Measurements from ENCODE around the gene AIP.

The AIP gene

GRCh38 chr11:67482827-67483798 is at the start of gene AIP:
TSS of gene AIP (plus strand) at chr11:67483026. CDS start at chr11:67483159, 133 bp downstream.
- peak; percentile 98 for DNase-seq (ENCODE audit: low spot score)

- no peak for DNase-seq (ENCODE audit: low spot score)
Measured at GRCh38 chr11:67433536-67434394, 49.1 kb upstream of the AIP start.

DNA sequence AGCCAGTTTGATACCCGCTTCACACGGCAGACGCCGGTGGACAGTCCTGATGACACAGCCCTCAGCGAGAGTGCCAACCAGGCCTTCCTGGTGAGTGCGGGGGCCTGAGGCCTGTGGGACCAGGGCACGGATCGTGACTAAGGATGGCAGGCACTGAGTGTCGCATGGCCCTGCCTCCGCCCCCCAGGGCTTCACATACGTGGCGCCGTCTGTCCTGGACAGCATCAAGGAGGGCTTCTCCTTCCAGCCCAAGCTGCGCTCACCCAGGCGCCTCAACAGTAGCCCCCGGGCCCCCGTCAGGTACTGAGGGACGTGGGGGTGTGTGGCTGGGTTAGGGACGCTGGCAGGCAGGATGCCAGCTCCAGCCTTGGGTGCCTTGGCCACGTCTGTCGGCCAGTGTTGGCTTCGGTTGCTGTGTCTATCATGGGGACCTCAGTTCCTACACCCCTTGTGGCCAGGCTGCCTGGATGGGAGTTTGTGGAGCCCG is 48.4 kb upstream of the AIP start:
- DNase-seq (ENCODE audit: low spot score) = no peak

- DNase-seq (ENCODE audit: low spot score) = no peak
Measured at GRCh38 chr11:67435031-67435726, 47.6 kb upstream of the AIP start.

DNA sequence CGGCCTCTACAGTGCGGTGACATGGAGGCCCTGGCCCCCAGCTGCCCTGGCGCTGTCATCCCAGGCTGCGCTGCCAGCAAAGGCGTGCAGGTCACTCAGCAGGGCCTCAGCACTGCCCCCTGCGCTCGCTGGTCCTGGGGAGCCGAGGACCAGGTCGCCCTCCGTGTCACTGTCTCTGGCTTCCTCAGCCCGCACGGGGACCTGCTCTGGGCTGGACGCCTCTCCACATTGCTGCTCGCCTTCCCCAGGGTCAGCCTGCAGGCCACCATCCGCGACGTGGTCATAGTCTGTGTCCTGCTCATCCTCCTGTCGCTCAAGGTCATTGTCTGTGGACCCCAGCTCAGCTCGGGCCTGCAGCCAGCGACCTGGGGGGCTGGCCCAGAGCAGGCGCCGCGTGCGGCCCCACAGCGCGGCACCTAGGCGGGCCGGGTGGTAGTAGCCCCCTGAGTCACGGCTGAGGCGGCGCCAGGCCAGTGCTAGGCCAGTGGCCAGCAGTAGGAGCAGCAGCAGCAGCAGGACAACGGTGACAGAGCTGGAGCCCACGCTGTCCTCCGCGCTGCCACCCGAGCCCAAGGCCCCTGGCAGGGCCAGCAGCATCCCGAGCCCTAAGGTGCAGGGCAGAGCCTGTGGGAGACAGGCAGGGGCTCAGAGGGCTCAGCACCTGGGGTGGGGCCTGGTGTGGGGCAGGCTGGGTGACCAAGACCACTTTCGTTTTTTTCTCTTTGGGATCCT is 46.9 kb upstream of the AIP start:
- no peak for DNase-seq (ENCODE audit: low spot score)

GRCh38 chr11:67436459-67437081 is 46.3 kb upstream of the AIP start:
- DNase-seq (ENCODE audit: low spot score) = no peak

DNA sequence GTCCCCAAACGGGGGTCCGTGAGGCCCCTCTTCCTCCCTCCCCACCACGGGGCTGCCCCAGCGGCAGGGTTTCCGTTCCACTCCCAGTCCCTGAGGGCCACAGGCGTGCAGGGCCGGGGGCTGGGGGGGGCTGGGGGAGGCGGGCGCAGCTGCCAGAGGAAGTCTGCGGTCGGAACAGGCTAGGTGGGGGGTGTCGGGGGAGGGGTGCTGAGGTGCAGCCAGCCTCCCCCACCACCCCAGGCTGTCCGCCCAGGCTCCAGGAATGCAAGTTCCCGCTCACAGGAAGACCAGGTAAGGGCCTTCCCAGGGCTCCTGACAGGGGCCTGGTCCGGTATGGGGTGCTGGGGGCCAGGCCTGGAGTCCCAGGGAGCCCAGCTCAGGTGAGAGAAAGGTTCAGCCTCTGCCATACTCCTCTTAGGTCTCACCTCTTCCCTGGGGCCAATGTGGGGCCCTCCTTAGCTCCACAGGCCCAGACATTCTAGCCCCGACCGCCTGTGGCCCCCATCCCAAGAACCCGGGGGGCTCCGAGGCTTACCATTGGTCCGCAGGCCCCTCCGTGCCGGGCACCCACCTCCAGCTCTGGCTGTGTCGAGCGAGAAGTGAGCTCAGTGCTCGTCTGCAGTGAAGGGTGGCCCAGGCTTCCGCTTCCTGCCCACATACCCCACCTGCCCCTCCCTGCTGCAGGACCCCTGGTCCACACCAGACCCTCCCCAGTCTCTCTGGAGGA is 45.6 kb upstream of the AIP start, which contains the start of gene PTPRCAP:
TSS of gene PTPRCAP (minus strand) at position 601 of the 727 bp plus-strand sequence. CDS start at position 538, 63 bp downstream.
- DNase-seq (ENCODE audit: low spot score) = no peak

GRCh38 chr11:67437809-67438157 is 45.0 kb upstream of the AIP start:
- no peak for DNase-seq (ENCODE audit: low spot score)

- DNase-seq (ENCODE audit: low spot score) = no peak
Measured at GRCh38 chr11:67438158-67438902, 44.5 kb upstream of the AIP start.

DNA sequence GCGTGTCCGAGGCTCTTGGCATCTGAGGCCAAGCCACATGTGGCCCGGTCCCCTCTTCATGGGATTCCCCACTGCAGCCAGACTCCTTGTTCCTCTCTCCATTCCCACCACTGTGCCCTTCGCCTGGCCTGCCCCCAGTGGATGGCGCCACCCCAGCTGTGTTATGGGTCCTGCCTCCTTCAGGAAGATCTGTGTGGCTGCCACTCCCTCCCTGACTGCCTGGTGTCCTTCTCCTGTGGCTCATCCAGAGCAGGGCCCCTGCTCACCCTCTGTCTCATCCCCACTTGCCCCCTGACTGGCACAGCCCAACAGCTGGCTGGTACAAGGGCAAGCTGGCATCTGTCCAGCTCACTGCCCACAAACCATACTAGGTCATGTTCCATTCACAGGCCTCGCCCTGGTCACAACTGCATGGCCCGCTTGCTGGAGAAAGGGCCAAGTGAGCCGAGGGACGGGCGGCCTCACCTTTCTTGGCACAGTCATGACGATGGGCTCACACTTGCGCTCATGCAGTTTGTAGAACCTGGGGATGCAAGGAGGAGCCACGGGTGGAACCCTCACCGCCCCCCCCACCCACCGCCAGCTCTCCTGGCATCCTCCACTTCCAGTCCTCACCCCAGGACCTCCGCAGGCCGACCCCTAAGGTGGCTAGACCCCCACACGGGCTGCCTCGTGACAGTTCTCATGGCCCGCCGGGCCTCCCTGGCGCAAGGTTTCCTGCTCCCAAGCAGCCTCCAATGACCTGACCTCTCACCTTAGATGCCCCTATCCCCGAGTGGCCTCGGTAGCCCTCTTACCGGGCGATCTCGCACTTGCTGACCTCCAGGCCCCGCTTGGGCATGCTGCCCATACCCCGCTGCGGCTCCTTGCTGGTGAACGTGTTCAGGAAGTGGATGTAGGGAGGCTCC is 43.3 kb upstream of the AIP start:
- no peak for DNase-seq (ENCODE audit: low spot score)

DNA sequence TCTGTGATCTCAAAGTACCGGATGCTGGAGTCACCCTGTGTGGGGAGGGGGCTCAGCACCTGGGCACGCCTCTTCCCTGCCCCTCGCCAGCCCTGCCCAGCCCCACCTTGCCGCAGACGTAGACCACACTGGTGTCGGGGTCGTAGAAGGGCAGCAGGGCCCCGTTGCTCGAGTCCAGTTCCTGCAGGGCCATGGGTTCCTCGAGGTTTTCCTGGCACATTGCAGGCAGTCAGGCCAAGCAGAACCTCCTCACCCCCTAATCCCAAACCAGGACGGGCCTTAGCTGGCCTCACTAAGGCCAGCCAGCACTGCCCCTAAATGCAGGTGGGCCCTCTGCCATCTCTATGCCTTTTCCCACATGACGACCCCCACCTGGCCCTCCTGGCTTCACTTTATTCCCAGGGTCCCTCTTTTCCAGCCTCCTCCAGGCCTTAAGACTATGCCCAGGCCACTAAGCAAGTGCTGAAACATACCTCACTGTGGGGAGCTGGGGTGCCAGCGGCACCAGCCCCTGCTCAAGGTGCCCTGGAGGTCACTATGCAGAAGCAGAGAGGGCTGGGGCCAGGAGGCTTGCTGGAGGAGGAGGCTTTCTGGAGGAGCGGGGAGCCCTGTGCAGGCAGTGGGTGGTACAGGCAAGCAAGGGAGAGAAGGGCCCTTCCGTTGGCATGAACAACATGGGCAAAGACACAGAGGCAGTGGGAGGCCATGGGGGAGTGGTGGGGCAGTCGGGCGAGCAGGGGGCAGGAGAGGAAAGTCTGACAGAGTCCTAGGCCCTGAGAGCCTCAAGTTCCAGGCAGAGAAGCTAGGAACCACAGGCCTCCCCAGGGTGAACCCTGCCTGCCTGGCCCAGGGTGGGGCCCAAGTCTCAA is 42.4 kb upstream of the AIP start:
- no peak for DNase-seq (ENCODE audit: low spot score)

DNA sequence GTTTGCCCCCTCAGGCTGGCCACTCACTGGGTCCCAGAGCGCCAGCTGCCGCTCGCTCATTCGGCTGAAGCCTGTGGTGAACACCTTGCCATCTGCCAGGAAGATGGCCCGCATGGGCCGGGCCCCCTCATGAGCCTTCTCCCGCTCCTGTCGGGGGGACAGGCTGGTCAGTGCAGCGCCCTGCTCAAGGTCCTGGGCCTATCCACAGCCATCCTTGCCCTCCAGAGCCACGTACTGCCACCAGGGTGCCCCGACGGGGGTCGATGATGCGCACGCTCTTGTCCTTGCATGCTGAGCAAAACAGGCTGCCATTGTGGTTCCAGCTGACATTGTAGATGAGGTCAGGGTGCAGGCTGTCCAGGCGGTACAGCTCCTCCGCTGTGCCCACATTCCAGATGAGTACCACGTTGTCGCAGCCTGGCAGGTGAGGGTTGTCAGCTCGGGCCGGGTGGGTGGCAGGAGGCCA is 41.7 kb upstream of the AIP start:
- no peak for DNase-seq (ENCODE audit: low spot score)

DNA sequence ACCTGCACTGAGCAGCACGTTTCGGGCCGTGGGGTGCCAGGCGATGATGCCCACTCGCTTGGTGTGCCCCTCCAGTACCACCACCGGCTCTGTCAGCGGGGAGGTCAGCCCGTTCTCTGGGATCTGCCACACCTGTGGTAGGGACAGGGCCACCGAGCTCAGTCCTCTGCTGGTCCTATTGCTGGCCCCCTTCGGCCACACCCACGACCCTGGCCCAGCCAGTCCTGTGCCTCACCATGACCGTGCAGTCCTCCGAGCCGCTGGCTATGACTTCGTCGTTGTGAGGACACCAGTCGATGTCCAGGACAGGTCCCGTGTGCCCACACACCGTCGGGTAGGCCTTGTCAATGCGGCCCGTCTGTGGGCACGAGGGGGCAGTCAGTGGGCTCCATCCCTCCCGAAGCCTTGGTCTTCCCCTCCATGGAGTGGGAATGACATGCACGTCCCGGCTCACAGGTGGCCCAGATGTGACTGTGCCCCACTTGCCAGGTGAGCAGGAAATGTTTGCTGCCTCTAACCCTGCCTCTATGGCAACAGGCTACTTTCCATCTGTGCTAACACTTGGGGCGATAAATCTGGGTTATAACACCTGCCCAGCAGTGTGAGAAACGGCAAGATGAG is 41.0 kb upstream of the AIP start:
- no peak for DNase-seq (ENCODE audit: low spot score)

GRCh38 chr11:67442504-67443404 is 40.1 kb upstream of the AIP start:
- DNase-seq (ENCODE audit: low spot score) = no peak

DNA sequence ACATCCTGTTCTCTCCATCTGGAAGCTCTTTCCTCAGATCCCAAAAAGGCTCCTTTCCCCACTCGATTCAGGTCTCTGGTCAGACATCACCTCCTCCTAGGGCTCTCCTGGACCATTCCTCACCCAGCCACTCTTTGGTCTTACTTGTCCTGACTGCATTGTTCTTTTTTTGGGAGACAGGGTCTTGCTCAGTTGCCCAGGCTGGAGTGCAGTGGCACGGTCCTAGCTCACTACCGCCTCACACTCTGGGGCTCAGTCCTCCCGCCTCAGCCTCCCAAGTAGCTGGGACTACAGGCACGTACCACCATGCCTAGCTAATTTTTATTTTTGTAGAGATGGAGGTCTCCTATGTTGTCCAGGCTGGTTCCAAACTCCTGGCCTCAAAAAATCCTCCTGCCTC is 37.3 kb upstream of the AIP start:
- no peak for DNase-seq (ENCODE audit: low spot score)

DNA sequence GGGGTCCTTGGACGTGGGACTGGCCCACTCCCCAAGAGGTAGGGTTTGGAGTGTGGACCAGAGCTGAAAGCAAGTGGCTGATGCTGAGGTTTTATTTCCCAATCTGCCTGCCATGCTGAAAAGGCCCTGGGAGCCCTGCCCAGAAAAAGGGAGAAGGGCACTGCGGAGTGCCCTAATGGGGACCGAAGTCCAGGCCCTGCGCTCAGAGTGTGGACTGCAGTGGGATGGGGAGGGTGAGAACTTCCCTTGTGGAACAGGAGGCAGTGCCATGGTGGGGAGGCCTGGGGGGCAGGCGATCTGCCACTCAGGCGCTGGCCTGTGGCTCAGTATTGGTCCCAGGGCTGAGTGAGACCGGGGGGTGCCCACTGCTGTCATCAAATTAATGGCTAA is 34.6 kb upstream of the AIP start:
- DNase-seq (ENCODE audit: low spot score) = no peak
